ENCODE results near the gene ABCC11. TPM values are rescaled to one million over a fixed set of nuclear protein-coding genes. Genes with fewer than 3 reads are reported as not detected.

Gene ABCC11
- total RNA-seq, 1 experiment from 2014 or later: 0.34 TPM

DNA sequence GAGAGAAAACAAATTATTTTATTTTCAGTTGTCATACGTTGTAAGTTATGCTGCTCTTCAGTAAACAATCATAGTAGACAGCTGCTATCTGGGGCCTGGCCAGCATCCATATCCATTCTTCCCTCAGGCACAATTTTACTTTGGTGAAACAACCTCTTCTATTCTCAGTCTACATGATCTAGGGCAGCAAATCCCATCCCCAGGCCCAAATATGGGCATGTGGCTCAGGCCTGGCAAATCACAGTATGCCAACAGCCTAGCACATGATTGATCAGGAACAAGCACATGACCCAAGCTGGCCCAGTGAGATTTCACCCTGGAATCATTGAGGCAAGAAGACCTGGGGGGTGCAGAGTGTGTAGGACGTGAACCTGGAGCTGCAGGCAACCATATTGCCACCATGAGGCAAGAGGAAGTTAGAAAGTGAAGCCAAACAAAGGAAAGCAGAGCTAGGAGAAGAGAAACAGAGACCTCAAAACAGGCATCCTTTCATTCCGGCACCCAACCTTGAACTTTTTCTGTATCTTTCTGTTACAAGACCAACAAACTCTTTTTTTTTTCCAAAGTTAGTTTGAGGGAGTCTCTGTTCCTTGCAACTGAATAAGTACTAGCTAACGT is 81.3 kb downstream of the ABCC11 start:
- ChIA-PET POLR2A (no interaction called here), CTCF (no interaction called here)
- no peak for DNase-seq
- intact Hi-C loops (cut with micrococcal nuclease; ENCODE audit: unreplicated experiment): loop anchor here (1.0 to 10.0 kb wide), 5 partner anchors 361 to 1311 kb away; no protein-coding TSS in a partner anchor
- no peaks in the 10 kb centered on the region for H3K27me3 Mint-ChIP-seq (ENCODE audit: insufficient read depth, unreplicated experiment)
- H3K36me3 Mint-ChIP-seq (ENCODE audit: insufficient read depth, unreplicated experiment): no peaks in the 10 kb centered on the region
- H3K27ac Mint-ChIP-seq (ENCODE audit: unreplicated experiment): peak overlapping the region; percentile 81
- peaks cover 16% of the 10 kb centered on the region for H3K4me1 Mint-ChIP-seq (ENCODE audit: low read depth, unreplicated experiment)
- no peaks in the 10 kb centered on the region for H3K9me3 ChIP-seq
- H3K9me3 Mint-ChIP-seq (ENCODE audit: unreplicated experiment): no peaks in the 10 kb centered on the region
- H3K4me3 Mint-ChIP-seq (ENCODE audit: unreplicated experiment): no peak overlapping the region
- peaks cover 12% of the 10 kb centered on the region for H3K4me1 ChIP-seq
- no TSS peak for BruUV-seq (replicated peaks)
- no peaks in the 10 kb centered on the region for H3K27me3 ChIP-seq (replicated peaks; ENCODE audit: control insufficient read depth, insufficient read depth, low read length)
- TF ChIP-seq, protein P1, sequence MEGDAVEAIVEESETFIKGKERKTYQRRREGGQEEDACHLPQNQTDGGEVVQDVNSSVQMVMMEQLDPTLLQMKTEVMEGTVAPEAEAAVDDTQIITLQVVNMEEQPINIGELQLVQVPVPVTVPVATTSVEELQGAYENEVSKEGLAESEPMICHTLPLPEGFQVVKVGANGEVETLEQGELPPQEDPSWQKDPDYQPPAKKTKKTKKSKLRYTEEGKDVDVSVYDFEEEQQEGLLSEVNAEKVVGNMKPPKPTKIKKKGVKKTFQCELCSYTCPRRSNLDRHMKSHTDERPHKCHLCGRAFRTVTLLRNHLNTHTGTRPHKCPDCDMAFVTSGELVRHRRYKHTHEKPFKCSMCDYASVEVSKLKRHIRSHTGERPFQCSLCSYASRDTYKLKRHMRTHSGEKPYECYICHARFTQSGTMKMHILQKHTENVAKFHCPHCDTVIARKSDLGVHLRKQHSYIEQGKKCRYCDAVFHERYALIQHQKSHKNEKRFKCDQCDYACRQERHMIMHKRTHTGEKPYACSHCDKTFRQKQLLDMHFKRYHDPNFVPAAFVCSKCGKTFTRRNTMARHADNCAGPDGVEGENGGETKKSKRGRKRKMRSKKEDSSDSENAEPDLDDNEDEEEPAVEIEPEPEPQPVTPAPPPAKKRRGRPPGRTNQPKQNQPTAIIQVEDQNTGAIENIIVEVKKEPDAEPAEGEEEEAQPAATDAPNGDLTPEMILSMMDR (IDR thresholded peaks at IDR 0.05; ENCODE audit: insufficient read depth in 1 of 2, low read depth in 1 of 2, low read length in 1 of 2, severe bottlenecking in 1 of 2, unreplicated experiment in 1 of 2): no peak
- H3K36me3 ChIP-seq (ENCODE audit: control insufficient read depth, insufficient read depth, low read length): no peaks in the 10 kb centered on the region
- no peak overlapping the region for H3K4me3 ChIP-seq (ENCODE audit: low read depth, low read length)

DNA sequence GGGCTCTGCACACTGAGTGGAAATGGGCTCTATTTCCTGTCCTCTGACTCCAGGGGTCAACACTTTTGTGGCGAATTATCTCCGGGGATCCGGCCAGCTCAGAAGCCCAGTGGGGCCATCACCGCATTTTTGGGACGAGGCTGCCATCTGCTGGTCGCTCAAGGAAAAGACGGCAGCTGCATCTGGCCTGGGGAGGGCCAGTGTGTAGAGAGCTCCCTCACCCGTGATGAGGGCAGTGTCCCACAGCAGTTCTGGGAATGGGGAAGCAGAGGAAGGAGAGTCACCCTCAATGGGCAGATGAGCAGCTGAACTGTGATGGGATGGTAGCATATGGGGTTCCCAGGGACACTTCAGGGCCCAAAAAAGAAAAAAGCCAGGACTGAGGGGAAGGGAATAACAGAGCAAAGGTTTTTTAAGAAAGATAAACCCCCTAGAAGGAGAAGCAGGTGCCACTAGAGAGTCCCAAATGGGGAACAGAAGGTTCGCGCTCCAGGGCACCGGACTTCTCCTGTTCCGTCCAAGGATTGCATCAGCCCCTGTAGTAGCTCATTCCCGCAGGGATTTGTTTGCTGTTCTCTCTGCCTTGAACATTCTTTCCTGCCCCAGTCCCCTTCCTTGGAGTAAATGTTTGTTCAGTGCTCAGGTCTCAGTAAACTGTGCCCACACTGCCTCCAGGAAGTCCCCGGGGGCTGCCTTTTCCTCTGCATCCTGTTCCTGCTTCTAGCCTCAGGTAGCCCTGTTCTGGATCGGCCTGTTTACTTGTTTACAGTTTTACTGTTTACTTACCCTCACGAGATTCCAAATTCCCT is 82.2 kb downstream of the ABCC11 start:
- TF ChIP-seq, protein P1 (IDR thresholded peaks at IDR 0.05; ENCODE audit: insufficient read depth in 1 of 2, low read depth in 1 of 2, low read length in 1 of 2, severe bottlenecking in 1 of 2, unreplicated experiment in 1 of 2): peak; percentile 82 to 91
- Histone ChIP-seq H3K27me3 (replicated peaks; ENCODE audit: control insufficient read depth, insufficient read depth, low read length) (no peaks in the 10 kb centered on the region), H3K4me1 (peaks cover 12% of the 10 kb centered on the region), H3K36me3 (ENCODE audit: control insufficient read depth, insufficient read depth, low read length) (no peaks in the 10 kb centered on the region), H3K9me3 (no peaks in the 10 kb centered on the region), H3K4me3 (ENCODE audit: low read depth, low read length) (peak overlapping the region; percentile 5; the same call in 1 of the 2 replicates)
- H3K27me3 Mint-ChIP-seq (ENCODE audit: insufficient read depth, unreplicated experiment): no peaks in the 10 kb centered on the region
- intact Hi-C loops (cut with micrococcal nuclease; ENCODE audit: unreplicated experiment): loop anchor here (1.0 to 10.0 kb wide), 6 partner anchors 123 to 1310 kb away; no protein-coding TSS in a partner anchor
- no peaks in the 10 kb centered on the region for H3K9me3 Mint-ChIP-seq (ENCODE audit: unreplicated experiment)
- POLR2A ChIA-PET: interaction anchor here (0.5 to 1.1 kb wide), 2 partner anchors 1023 to 1128 kb away, joined by 3 to 6 read pairs; no protein-coding TSS in a partner anchor
- peaks cover 16% of the 10 kb centered on the region for H3K4me1 Mint-ChIP-seq (ENCODE audit: low read depth, unreplicated experiment)
- TSS peak; percentile 55 for BruUV-seq (replicated peaks)
- DNase-seq: peak; percentile 78 to 86
- CTCF ChIA-PET: interaction anchor here (0.5 to 1.8 kb wide), 25 partner anchors 10 to 1311 kb away, joined by 3 to 15 read pairs (median 4); partner anchors contain the start of genes DNAJA2 and NETO2
- H3K27ac Mint-ChIP-seq (ENCODE audit: unreplicated experiment): peak overlapping the region; percentile 81
- peak overlapping the region; percentile 68 for H3K4me3 Mint-ChIP-seq (ENCODE audit: unreplicated experiment)
- H3K36me3 Mint-ChIP-seq (ENCODE audit: insufficient read depth, unreplicated experiment): no peaks in the 10 kb centered on the region

DNA sequence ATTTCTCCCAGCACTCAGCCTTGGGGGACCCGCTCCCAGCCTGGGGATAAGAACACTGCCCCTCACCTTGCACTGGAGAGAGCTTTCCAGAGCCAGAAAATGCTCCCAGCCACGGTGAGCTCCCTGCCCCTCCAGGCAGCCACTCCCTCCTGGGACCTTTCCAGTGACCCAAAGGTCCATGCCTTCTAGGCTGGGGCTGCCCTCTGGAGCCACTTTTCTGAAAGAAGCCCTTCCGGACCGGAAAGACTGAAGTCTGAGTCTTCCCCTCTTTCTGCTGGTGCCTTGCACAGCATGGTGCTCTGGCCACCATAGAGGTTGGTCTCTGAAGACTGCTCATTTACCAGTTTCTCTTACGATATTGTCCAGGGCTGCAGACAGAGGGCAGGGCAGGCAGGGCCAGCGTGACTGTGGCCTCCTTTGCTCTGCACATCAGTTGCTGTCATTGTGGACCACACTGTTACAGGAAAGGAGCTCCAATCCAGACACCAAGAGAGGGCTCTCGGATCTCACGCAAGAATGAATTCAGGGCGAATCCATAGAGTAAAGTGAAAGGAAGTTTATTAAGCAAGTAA is 84.4 kb downstream of the ABCC11 start:
- no TSS peak for BruUV-seq (replicated peaks)
- no peak overlapping the region for H3K27ac Mint-ChIP-seq (ENCODE audit: unreplicated experiment)
- H3K4me1 Mint-ChIP-seq (ENCODE audit: low read depth, unreplicated experiment): peaks cover 16% of the 10 kb centered on the region
- no peaks in the 10 kb centered on the region for H3K27me3 Mint-ChIP-seq (ENCODE audit: insufficient read depth, unreplicated experiment)
- intact Hi-C loops (cut with micrococcal nuclease; ENCODE audit: unreplicated experiment): loop anchor here (5.0 to 10.0 kb wide), 2 partner anchors 121 to 1308 kb away; no protein-coding TSS in a partner anchor
- POLR2A ChIA-PET: no interaction called here
- Histone ChIP-seq H3K9me3 (no peaks in the 10 kb centered on the region), H3K36me3 (ENCODE audit: control insufficient read depth, insufficient read depth, low read length) (no peaks in the 10 kb centered on the region), H3K4me3 (ENCODE audit: low read depth, low read length) (no peak overlapping the region), H3K4me1 (peaks cover 12% of the 10 kb centered on the region), H3K27me3 (replicated peaks; ENCODE audit: control insufficient read depth, insufficient read depth, low read length) (no peaks in the 10 kb centered on the region)
- no peaks in the 10 kb centered on the region for H3K36me3 Mint-ChIP-seq (ENCODE audit: insufficient read depth, unreplicated experiment)
- no peak overlapping the region for H3K4me3 Mint-ChIP-seq (ENCODE audit: unreplicated experiment)
- CTCF ChIA-PET: interaction anchor here (0.6 kb wide), 1 partner anchor 1125 kb away, joined by 5 read pairs; no protein-coding TSS in a partner anchor
- TF ChIP-seq, protein P1 (IDR thresholded peaks at IDR 0.05; ENCODE audit: insufficient read depth in 1 of 2, low read depth in 1 of 2, low read length in 1 of 2, severe bottlenecking in 1 of 2, unreplicated experiment in 1 of 2): no peak
- H3K9me3 Mint-ChIP-seq (ENCODE audit: unreplicated experiment): no peaks in the 10 kb centered on the region
- no peak for DNase-seq
